ENCODE data around the gene TMEM208.

TMEM208 gene

DNA sequence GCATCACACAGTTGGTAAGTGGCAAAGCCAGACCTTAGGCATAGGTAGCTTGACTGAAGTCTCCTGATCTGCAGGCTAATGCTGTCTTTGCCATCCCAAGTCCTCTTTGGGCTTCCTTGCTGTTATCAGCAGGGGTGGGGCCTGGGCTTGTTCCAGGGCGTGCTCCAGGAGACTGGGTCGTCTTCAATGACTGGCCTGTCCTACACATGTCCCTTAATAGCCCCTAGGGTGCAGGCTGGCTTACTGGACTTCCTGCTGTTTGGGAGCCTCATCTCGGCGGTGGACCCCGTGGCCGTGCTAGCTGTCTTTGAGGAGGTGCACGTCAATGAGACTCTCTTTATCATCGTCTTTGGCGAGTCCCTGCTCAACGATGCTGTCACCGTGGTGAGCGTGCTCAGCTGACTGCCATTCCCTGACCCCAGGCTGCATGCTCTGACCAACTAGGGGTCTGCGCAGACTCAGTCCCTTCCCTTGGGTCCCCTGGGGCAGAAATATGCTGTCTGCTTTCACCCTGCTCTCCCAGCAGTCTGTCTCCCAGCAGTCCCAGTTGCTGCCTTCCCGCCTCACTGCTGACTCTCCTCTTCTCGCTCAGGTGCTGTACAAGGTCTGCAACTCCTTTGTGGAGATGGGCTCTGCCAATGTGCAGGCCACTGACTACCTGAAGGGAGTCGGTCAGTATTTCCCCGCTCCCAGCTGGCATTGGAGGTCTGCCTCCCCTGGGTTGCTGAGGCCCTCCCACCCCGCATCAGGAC, 28.0 kb downstream of the TMEM208 start:
- DNase-seq: no peak

DNA sequence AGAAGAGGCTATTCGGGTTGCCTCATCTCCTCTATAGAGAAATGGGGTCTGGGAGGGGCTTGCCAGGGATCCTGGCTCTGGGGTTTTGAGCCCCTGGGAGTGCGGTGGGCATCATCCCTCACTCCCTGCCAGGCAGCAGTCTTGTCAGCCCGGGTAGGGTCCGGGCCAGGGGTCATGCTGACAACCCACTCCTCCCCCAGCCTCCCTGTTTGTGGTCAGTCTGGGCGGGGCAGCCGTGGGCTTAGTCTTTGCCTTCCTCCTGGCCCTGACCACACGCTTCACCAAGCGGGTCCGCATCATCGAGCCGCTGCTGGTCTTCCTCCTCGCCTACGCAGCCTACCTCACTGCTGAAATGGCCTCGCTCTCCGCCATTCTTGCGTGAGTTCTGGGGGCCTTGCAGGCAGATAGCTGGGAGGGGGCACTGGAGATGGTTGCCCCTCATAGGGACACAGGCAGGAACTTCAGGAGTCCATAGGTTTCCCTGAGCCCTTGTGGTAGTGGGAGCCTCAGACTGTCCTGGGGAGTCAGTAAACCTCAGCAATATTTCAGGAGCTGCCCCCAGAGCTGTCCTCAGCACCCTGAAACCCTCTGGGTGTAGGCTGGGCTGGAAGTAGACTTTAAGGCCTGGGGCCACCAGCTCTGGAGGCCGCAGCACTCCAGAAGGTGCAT, 28.8 kb downstream of the TMEM208 start:
- no peak for DNase-seq

DNA sequence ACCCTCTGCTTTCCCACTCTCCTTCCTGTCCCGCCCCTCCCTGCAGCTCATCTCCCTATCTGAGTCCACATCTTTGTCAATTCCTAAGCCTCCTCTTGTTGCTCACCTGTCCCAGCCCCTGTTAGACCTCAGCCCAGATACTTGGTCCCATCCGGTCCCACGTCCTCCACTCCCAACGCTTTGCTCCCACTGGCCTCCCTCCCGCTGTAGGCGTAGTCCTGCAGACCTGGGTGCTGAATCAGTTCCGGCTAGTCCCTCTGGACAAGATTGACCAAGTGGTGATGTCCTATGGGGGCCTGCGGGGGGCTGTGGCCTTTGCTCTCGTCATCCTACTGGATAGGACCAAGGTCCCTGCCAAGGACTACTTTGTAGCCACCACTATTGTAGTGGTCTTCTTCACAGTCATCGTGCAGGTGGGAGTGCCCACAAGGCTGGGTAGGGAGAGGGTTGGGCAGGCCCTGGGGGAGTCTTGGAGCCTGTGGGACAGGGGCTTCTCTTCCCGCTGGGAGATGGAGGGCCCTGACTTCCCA, 29.8 kb downstream of the TMEM208 start:
- no peak for DNase-seq

DNA sequence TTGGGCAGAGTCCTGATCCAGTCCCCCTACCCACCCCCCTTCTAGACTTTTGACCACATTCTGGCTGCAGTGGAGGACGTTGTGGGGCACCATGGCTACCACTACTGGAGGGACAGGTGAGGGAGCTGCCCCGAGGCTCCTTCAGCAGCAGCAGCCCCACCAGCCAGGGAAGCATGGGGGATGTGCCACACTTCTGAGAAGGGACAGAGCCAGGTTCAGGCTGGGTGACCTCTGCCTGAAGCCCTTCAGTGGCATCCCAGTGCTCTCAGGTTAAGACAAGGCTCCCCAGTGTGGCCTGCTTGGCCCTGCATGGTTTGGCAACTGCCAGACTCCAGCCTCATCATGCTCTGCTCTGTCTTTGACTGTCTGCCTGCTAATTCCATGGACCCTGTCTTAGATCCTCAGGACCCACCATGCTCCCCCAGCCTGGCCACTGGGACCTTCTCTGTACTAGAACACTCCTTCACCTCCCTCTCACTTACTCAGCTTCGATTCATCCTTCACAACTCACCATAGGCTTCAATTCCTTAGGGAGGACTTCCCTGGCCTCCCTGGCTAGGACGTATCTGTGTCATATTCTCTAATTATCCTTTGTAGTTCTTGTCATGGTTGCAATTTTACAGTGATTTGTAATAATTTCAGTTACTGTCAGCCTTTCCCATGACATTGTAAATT, 30.7 kb downstream of the TMEM208 start:
- DNase-seq: no peak

DNA sequence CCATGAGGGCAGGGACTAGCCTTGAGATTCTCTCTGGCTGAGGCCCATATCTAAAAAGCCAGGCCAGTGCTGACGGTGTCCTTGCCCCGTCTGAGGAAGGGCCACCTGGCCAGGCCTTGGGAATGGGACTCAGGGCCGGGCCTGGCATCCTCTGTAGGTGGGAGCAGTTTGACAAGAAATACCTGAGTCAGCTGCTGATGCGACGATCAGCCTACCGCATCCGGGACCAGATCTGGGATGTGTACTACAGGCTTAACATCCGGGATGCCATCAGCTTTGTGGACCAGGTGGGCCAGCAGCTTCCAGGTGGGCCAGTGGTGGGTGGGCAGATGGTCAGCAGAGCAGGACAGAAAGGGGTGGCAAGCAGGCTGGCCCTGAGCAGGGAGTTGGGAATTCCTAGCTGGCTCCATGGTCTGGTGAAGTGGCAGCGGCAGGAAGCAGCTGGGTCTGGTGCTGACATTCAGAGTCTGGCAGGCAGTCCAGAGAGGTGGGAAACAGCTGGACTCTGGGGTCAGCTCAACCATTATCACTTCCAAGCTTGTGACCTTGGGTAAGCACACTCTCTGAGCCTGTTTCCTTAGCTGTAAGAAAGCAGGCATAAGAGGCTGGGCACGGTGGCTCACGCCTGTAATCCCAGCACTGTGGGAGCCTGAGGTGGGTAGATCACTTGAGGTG, 31.4 kb downstream of the TMEM208 start:
- DNase-seq: no peak

DNA sequence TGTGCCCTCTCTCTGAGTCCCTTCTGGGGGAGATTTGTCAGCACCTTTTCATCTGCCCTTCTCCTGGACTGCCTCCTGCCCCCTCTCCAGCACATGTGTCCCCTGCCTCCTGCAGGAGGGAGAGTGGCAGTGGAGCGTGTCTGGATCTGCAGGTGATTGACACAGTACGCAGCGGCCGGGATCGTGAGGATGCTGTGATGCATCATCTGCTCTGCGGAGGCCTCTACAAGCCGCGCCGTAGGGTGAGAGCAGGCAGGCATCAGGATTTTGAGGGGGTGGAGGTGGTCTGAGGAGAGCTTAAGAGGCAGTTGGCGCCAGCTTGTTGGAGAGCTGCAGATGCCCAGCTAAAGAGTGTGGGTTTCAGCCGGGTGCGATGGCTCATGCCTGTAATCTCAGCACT, 32.8 kb downstream of the TMEM208 start:
- DNase-seq: no peak

DNA sequence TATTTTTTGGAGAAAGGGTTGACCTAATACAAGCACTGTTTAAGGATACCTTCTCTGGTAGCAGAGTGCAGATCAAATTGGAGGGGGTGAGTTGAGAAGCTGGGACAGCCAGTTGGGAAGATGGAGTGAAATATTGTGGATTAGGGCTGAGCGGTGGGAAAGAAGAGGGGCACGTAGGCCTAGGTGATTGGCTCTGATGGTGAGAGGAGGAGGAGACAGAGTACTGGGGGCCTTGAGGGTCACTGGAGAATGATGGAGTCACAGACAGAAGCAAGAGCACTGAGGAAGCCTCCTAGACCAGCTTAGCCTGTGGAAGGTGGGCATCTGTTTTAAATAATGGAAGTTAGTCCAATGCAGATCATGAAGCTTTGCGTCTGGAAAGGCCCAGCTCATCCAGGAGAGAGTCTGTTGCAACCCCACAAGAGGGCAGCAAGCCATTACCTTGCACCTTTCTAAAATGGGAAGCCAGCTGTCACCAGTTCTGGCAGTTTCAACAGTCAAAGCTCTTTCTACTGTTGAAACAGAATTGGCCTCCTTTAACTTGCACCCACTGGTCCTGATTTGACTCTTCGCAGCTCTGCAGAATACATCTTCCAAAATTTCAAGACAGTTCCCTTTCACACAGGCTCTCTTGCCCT, 33.6 kb downstream of the TMEM208 start:
- DNase-seq: peak; percentile 85

DNA sequence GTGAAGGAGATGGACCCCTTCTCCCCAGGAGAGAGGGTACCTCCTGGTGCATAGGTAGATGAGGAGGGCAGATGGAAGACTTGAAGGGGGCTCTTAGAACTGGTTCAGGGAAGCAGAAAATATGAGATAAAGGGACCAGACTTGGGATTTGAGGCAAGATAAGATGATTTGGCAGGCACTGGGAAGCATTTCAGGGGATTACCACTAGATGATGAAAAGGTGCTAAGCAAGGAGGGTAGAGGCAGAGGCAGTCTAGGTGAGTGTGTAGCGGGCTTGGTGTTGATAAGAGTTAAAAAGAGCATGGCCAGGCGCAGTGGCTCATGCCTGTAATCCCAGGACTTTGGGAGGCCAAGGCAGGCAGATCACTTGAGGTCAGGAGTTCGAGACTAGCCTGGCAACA, 36.3 kb downstream of the TMEM208 start:
- DNase-seq: no peak

DNA sequence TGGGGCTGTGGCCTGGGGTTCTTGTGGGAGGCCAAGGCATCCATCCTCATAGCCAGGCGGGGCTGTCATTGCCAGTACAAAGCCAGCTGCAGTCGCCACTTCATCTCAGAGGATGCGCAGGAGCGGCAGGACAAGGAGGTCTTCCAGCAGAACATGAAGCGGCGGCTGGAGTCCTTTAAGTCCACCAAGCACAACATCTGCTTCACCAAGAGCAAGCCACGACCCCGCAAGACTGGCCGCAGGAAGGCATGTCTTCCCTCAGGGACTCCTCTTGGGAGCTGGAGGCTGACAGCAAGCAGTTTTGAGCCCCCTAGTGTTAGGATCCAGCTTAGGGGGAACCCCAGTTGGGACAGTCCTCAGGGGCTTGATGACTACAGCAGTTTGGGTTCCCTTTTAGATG, 37.3 kb downstream of the TMEM208 start:
- no peak for DNase-seq

DNA sequence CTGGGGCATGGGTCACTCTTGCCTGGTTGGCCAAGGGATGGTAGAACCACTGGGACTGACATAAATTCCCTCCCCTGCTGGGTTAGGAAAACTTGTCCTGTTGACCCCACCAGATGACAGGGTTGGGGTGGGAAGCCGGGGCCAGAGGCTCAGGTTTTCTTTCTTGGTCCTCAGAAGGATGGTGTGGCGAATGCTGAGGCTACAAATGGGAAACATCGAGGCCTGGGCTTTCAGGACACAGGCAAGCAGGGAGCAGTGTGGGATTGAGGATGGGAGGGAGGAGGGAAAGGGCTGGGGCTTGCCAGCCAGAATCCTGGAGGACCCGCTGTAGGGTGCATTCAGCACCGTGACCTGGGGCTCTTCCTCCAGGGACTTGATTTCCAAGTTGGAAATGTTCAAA, 37.9 kb downstream of the TMEM208 start:
- no peak for DNase-seq

DNA sequence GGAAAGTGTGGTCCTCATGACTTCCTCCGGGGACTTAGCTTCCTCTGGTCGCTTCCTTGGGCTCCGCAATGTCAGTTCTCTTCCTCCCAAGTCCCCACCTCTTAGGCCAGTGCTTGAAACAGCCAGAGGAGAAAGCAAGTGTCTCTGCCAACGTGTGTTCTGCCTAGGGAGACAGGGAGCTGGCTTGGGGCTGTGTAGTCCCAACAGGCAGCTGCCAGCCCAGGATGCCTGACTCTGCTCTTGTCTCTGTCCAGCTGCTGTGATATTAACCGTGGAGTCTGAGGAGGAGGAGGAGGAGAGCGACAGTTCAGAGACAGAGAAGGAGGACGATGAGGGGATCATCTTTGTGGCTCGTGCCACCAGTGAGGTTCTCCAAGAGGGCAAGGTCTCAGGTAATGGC, 38.9 kb downstream of the TMEM208 start:
- no peak for DNase-seq

DNA sequence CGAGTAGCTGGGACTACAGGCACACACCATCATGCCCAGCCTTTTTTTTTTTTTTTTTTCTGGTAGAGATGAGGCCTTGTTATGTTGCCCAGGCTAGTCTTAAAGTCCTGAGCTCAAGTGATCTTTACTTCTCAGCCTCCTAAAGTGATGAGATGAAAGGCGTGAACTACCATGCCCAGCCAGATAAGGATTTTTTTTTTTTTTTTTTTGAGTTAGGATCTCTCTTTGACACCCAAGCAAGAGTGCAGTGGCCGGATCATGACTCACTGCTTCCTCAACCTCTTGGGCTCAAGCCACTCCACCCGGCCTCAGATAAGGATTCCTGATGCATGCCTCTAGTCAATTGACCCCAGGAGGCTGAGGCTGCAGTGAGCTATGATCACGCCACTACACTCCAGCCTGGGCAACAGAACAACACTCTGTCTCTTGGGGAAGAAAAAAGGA, 41.2 kb downstream of the TMEM208 start:
- no peak for DNase-seq

DNA sequence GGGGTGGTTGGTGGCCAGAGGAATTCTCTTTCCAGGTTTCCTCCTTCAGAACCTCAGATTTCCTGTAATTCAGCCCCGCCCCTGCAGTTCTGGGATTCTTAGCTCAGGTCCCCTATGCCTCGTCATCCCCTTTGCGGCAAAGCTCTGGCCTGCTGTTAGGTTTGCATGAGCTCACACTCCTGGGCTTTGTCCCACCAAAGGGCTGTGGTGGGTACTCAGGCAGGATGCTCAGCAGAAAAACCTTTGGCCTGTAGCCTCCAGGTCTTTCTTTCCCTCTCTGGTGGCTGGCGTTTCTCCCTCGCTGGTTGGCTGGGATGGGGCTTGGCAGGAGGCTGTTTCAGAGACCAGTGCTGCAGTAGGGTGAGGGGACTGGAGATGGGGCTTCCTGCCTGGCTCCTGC, 42.8 kb downstream of the TMEM208 start:
- DNase-seq: no peak

DNA sequence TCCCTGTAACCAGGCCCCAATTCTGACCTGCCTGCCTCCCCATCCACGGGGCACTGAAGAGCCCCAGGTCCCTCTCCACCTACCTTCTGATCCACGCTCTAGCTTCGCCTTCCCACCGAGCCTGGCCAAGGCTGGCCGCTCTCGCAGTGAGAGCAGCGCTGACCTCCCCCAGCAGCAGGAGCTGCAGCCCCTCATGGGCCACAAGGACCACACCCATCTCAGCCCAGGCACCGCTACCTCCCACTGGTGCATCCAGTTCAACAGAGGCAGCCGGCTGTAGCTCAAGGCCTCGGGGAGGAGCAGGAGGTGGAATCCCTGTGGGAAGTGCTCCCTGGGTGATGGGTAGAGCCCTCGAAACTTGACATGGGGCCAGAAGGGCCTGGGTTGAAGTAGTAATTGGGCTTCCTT, 44.0 kb downstream of the TMEM208 start:
- DNase-seq: no peak

DNA sequence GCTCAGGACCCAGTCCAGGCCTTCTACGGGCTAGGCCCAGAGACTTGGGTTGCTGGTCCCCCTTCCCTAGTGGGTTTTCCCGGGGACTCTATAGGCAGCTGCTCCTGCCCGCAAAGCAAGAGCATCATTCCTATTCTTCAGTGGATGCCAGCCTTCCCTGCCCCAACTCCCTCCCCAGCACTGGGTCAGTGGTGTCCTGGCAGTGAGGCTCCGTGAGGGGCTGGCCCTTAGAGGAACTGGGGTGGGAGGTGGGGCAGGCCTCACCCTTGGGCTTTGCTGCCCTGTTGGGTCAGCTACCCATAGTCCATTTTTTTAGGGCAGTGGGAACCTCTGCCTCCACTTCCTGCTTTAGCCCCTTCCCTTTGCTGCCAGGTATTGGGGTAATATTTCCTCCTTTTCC, 44.5 kb downstream of the TMEM208 start:
- DNase-seq: no peak

DNA sequence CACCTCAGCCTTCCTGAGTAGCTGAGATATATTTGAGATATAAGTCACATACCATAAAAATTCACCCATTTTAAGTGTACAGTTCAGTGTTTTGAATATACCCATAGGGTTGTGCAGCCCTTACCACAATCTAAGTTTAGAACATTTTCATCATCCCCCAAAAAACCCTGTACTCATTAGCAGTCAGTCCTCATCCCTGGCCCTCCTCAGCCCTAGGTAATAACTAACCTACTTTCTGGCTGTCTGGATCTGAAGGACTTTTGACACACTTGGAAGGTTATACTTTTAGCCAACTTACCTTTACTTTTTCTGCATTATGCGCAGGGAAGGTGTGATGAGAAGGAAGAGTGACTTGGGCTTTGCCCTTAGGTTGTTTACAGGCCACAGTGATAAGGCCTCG, 48.4 kb downstream of the TMEM208 start:
- no peak for DNase-seq

DNA sequence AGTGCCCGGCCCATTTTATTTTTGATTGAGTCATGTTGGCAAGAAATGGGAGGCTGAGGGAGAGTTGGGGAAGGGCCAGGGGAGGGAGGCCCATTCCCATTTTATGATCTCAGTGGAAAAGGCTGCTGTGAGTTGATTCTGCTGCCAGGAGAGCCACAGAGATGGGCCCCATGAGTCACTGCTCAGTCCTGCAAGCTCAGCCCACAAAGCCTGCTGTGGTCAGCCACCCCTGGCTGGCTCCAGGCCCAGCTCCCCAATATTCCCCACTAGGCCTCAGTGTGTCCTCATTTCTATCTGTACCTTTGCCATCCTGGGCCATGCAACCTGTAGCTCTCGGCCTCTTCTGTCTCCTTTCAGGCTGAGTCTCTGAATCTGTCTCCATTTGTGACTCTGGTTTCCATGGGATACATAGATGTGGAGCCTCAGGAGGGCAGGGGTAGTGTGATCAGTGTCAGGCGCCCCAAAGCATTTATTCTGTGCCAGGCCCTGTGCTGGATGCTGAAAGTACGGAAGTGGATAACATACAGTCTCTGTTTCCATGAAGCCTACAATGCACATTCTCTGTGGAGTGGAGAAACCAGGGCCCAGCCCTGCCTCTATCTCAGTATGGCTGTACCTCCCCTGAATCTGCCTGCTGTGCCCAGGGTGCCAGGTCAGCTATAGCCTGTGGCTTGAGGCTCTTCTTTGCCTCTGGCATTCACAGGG, 50.5 kb downstream of the TMEM208 start:
- peak; percentile 78 for DNase-seq

DNA sequence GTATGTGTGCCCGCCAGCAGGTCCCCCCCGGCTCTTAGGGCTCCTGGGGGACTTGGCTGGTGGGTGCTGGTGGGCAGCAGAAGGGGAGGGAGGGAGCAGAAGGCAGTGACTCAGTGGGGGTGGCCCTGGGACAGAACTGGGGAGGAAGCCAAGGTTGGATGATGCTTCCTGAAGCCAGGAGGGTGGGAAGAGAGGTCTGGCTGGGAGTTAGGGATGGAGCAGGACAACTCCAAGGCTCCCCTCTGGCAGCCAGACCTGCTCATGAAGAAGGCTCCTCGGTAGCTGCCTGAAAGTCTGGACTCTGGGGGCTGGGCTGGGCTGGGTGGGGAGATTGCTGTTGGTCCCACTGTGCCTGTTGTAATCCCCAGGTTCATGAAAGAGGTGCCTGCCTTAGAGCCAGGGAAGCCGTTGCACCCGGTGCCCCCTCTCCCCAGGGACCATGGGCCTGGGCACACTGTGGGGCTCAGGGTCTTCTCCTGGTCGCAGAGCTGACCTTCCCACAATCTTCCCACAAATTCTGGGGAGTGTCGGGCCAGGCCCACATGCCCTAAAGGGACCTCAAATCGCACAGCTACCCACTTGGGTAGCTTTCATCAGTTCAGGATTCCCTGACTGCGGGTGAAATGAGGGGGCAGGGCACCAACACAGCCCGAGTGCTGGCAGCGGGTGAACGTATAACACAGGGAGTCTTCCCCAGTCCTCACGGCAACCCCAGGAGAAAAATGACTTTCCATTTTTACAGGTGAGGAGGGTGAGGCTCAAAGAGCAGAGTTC, 51.3 kb downstream of the TMEM208 start:
- peak; percentile 67 for DNase-seq
